GM19043 (cell line): ENCODE data around the gene ZDHHC8.

Experiments
- ATAC-seq: cut with Tn5 transposase; IDR thresholded peaks from one replicate; pipeline ENCODE4 v1.9.1; 2021; ENCODE audit warnings: low read depth; ENCODE audit not compliant: unreplicated experiment

The ZDHHC8 gene

DNA sequence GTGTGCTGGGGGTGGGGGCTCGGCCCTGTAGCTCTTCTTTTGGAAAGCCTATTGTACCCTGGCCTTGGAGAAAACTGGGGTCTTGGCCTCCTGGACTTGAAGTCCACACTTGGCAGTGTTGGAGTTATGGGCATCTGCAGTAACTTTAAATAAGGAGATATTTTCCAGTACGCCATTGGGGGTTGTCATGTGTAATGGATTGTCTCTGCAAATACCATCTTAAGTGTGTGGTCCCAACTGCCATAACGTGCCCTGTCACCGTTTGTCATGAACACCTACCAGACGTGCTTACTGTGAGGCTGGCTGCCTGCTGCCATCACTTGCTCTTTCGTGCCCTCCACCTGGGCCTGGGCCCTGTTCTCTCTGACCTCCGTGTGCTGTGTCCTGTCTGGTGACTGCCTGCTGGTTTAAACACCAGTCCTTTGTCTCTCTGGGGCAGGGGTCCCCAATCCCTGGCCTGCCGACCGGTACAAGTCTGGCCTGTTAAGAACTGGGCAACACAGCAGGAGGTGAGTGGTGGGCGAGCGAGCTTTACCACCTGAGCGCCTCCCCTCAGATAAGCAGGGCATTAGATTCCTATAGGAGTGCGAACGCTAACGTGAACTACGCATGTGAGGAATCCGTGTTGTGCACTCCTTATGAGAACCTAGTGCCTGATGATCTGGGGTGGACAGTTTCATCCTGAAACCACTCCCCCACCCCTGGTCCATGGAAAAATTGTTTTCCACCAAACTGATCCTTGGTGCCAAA, 3.6 kb upstream of the ZDHHC8 start:
- ATAC-seq: no peak

DNA sequence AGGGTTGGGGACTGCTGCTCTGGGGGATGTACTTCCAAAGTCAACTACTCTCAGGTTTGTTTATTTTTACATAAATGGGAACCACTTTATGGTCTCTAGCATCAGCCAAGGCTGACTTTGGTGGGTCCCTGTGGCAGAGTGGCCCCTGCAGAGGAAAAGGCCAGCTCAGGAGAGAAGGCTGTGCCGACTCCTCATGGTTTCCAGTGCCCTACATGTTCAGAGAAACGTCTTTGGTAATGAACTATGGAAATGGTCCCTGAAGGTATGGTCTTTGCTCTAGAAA, 3.0 kb upstream of the ZDHHC8 start:
- no peak for ATAC-seq

- ATAC-seq: no peak
These were observed 2.5 kb upstream of the ZDHHC8 start for GRCh38 chr22:20128902-20129746.

- ATAC-seq: no peak
These were observed 1.9 kb upstream of the ZDHHC8 start for GRCh38 chr22:20129747-20130014.

GRCh38 chr22:20130319-20130718, 1.3 kb upstream of the ZDHHC8 start:
- ATAC-seq: no peak

GRCh38 chr22:20130731-20131596, 640 bp upstream of the ZDHHC8 start:
- ATAC-seq: no peak

DNA sequence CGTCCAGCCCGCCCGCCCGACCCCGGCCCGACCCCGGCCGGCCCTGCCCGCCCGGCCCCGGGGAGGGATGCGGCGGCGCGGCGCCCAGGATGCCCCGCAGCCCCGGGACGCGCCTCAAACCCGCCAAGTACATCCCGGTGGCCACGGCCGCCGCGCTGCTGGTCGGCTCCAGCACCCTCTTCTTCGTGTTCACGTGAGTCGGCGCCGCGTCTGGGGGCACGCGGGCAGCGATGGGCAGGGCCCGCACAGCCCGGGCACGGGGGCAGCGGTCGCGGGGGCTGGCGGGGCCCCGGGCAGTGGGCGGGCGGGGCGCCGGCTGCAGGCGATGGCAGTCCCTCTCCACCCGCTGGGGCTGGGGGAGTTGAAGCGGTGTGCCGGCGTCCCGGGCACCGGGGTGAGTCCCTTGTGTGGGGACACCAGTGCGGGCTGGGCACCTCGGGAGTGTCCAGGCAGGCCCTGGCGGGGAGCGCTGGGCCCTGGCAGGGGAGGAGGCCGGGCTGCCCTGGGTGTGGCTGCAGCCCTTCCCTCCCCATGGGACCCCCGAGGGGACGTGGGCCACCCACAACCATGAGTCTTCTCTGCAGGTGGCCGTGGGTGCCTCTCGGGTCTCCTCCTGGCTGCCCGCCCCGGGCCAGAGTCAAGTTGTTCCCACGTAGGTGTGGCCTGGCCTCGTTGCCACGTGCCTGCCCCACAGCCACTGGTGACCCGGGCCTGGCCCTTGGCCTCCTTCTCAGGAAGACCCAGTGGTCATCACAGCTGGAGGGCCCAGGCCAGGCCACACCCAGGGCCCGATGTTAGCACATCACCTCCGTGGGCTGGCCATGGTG, 468 bp downstream of the ZDHHC8 start:
- no peak for ATAC-seq

DNA sequence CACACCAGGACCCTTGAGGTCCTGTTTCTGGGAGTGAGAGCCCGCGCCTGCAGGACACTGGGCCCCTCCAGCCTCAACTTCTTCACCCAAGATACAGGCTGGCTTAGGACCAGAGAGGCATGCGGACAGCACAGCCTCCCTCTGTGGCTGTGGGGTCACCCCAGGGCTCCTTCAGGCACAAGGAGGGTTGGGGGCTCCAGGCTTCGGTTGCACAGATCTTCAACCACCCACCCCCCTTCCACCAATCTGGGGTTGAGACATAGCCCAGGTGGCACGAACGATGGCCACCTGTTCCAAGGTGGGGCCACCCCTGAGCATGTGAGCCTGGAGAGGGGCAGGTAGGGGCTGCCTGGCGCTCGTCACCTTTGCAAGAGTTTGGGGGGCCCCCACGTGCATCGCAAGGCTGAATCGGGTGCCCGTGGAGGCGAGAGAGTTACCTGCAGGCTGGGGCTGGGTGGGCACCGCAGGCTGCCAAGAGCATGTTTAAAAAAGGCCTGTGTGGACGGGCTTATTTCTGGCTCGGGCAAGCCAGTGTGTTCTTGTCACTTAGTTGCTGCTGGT, 1.2 kb downstream of the ZDHHC8 start:
- ATAC-seq: no peak

DNA sequence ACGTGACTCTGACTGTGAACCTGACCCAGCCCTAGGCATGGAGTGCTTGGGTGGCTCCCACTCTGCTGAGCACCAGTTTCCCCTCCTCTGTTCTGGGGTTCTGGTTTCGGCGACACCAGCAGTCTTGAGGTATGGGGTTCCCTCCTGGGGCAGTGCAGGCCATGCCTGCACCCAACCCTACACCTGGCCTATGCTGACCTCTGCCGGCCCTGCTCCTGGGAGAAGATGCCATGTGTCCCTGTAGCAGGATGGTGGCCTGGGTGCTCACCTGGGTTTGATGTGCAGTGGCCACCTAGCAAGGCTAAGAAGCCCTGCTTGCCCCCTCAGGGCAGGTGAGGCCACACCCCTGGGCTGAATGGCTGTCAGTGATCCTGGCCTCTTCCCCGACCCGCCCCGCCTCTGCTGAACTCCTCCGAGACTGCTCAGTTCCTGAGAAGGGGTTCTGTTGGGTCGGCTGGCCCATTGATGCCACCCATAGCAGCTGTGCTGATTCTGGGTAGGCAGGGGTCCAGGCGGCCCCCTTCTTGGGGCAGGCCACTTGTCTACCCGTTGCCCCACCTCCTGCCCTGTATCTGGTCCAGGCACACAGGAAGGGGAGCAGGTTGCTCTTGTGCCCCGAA, 2.4 kb downstream of the ZDHHC8 start:
- no peak for ATAC-seq

DNA sequence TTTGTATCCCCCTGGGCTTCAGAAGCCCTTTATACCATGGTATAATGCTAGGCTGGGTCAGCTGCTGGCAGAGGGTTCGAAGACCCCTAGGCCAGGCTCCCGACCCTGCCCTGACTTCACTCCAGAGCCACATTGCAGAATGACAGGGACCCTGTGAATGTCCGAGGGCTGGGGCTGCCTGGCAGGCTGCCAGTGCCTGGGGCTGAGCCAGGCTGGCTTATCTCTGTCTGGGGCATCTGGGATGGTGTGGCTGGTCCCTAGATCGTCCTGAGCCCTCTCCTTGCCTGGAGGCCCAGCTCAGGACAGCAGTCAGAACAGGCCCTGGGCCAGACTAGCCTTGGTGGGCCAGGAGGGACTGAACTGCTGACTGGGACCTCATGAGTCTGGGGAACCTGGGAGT, 3.7 kb downstream of the ZDHHC8 start:
- no peak for ATAC-seq

DNA sequence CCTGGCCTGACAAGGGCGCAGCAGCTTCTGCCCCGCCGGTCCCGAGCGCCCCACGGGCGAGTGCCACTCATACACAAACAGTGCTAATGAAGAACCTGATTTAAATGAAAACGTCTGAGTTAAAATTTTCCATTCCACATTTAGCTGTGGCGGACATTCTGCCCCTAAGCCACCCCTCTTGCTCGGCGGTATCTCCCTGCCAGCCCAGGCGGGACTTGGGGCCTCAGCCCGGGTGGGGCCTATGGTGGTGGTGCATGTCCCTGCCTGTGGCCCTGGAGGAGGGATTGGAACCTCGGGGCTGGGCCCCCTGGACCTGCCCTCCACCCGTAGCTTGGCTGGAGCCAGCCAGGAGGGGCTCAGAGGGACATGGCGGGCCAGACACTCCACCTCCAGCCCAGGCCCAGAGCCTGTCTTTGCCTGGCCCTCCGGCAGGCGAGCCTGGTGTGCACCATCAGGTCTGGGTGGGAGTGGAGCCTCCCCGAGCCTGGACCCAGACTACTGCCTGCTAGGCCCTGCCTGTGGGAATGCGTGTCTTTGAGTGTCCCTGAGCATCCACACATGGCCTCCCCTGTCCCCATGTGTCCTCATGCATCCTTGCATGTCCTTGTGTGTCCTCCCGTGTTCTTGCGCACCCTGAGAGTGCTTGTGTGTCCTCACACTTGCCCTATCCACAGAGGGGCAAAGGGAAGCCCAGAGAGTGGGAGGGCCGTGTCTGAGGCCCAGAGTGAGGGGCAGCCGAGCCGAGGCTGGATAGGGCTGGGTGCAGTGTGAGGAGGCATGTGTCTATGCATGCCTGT, 4.4 kb downstream of the ZDHHC8 start:
- ATAC-seq: no peak

GRCh38 chr22:20136603-20136873, 4.9 kb downstream of the ZDHHC8 start:
- no peak for ATAC-seq

- ATAC-seq: no peak
These were observed 5.5 kb downstream of the ZDHHC8 start for GRCh38 chr22:20137113-20137512.

- no peak for ATAC-seq
These were observed 6.2 kb downstream of the ZDHHC8 start for GRCh38 chr22:20137671-20138416.

- no peak for ATAC-seq
These were observed 6.8 kb downstream of the ZDHHC8 start for GRCh38 chr22:20138417-20138738.

DNA sequence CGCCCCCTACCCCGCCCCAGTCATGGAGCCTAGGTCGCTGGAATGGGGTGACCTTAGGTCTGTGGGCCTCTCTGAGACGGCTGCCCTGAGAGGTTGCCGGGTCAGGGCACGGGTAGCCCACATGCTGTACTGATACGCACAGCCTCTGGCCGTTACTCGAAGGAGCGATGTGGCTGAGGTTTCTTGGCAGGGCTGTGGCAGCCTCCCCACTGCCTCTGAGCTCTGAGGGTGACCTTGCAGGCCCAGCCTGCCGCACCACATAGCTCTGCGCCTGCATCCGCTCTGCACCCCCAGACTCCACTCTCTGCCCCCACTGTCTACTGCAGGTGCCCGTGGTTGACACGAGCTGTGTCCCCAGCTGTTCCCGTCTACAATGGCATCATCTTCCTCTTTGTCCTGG, 7.3 kb downstream of the ZDHHC8 start:
- no peak for ATAC-seq

- ATAC-seq: no peak
These were observed 7.9 kb downstream of the ZDHHC8 start for GRCh38 chr22:20139391-20140106.

DNA sequence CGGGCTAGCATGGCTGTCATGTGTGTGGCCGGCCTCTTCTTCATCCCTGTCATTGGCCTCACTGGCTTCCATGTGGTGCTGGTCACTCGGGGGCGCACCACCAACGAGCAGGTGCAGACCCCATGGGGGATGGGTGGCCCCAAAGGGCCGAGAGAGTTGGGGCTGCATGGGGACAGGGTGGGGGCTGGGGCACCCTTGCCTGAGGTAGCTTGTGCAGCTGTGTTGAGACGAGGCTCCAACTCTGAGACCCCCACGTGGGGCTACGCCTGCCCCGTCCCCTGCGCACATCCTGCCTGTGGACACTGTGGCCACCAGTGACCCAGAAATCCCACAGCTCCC, 8.5 kb downstream of the ZDHHC8 start:
- ATAC-seq: no peak
